GM12878 (cell line): ENCODE data around the gene CFHR2. TPM values are rescaled to one million over a fixed set of nuclear protein-coding genes. Genes with fewer than 3 reads are reported as not detected.
"Not testable (repeated sequence)": the region's sequence is repeated elsewhere in the genome, so short reads cannot be mapped to it uniquely, and the experiment has no call there.

Source experiments
- ATAC-seq: fragments of 200-7000 bp; cut with Tn5 transposase; 3 replicates; pipeline ENCODE4 v1.9.1; 2020; ENCODE audit warnings: mild to moderate bottlenecking, moderate library complexity
- BruUV-seq: library from RNA; stranded (reverse); fragments of 400-500 nt; replicated peaks from 2 replicates; lab custom pipeline; 2021; lab: Mats Ljungman, UMichigan
- CTCF ChIA-PET: fragments of 300-600 bp; sonication (Branson Sonifier 250); formaldehyde crosslinking; extraction: SDS; loops from one replicate; lab custom pipeline; 2021; ENCODE audit warnings: inconsistent platforms; lab: Yijun Ruan, JAX
- POLR2A ChIA-PET: fragments of 350-600 bp; formaldehyde crosslinking; extraction: SDS; loops from one replicate; lab custom pipeline; 2021; ENCODE audit warnings: inconsistent platforms; lab: Charles Lee
- RAD21 ChIA-PET: fragments of 300-600 bp; sonication (Branson Sonifier 250); formaldehyde crosslinking; loops from one replicate; lab custom pipeline; 2023; ENCODE audit warnings: antibody characterized with exemption; ENCODE audit not compliant: unreplicated experiment; lab: Charles Lee
- SMC1A ChIA-PET: fragments of 300-600 bp; sonication (Branson Sonifier 250); formaldehyde crosslinking; loops from one replicate; lab custom pipeline; 2023; ENCODE audit not compliant: unreplicated experiment, uncharacterized antibody; lab: Charles Lee
- DNase-seq: peaks from one replicate; pipeline ENCODE4 v3.0.0-alpha.2; 2011; ENCODE audit warnings: low read depth, low spot score
- FAIRE-seq: peaks from 3 replicates; lab custom pipeline; 2011; peaks lifted over from hg19 to GRCh38; lab: Jason Lieb, UNC
- H2AFZ ChIP-seq: 2 replicates; pipeline ENCODE4 v1.6.0; 2011; ENCODE audit warnings: low read depth, low read length, control low read depth; ENCODE audit not compliant: control insufficient read depth
- H3K27ac ChIP-seq: 2 replicates; pipeline ENCODE4 v1.5.1; 2011; ENCODE audit warnings: control low read depth; ENCODE audit not compliant: control insufficient read depth, insufficient read depth
- H3K27me3 ChIP-seq, 2 experiments: replicated peaks in 1 of 2; 2 replicates each; pipeline versions ENCODE4 v1.6.0 to v1.6.1; 2011; ENCODE audit warnings: low read length in 1 of 2; ENCODE audit not compliant: control insufficient read depth in 2 of 2, insufficient read depth in 2 of 2
- H3K36me3 ChIP-seq, 2 experiments: 2 replicates each; pipeline ENCODE4 v1.5.1; 2011; ENCODE audit warnings: low read length in 1 of 2; ENCODE audit not compliant: control insufficient read depth in 2 of 2, insufficient read depth in 2 of 2
- H3K4me1 ChIP-seq: 2 replicates; pipeline ENCODE4 v1.6.1; 2011; ENCODE audit warnings: mild to moderate bottlenecking, low read length, moderate library complexity, mixed read lengths; ENCODE audit not compliant: control insufficient read depth, insufficient read depth
- H3K4me2 ChIP-seq: 2 replicates; pipeline ENCODE4 v1.6.0; 2011; ENCODE audit warnings: control low read depth; ENCODE audit not compliant: control insufficient read depth, insufficient read depth
- H3K4me3 ChIP-seq: fragments of 200-600 bp; sonication (generic); 2 replicates; pipeline ENCODE4 v1.5.1; 2016
- H3K79me2 ChIP-seq: 2 replicates; pipeline ENCODE4 v1.6.0; 2011; ENCODE audit warnings: low read length; ENCODE audit not compliant: control insufficient read depth, insufficient read depth
- H3K9ac ChIP-seq: 2 replicates; pipeline ENCODE4 v1.8.0; 2011; ENCODE audit warnings: low read length, control low read depth, mixed read lengths; ENCODE audit not compliant: control insufficient read depth, insufficient read depth
- H3K9me3 ChIP-seq: replicated peaks from 3 replicates; pipeline ENCODE4 v1.5.1; 2011; ENCODE audit warnings: mild to moderate bottlenecking, low read length; ENCODE audit not compliant: control insufficient read depth, insufficient read depth
- H4K20me1 ChIP-seq: 2 replicates; pipeline ENCODE4 v1.6.0; 2011; ENCODE audit not compliant: control insufficient read depth, insufficient read depth
- BACH1 ChIP-seq: fragments of 450-650 bp; IDR thresholded peaks from 2 replicates; pipeline ENCODE4 v1.6.1; 2017; ENCODE audit warnings: mild to moderate bottlenecking, borderline replicate concordance
- BCL11A ChIP-seq: IDR thresholded peaks from 2 replicates; pipeline ENCODE4 v1.6.1; 2011; ENCODE audit warnings: low read depth, low read length
- EGR1 ChIP-seq, 2 experiments: IDR thresholded peaks; 1 replicate in 1 of 2; 2 replicates in 1 of 2; pipeline ENCODE4 v1.6.1; 2011 to 2012; ENCODE audit warnings: low read depth in 2 of 2, low read length in 2 of 2, borderline replicate concordance in 1 of 2, mild to moderate bottlenecking in 1 of 2, moderate library complexity in 1 of 2
- EZH2 ChIP-seq: IDR thresholded peaks from 2 replicates; pipeline ENCODE4 v1.6.1; 2012; ENCODE audit warnings: low read depth, mild to moderate bottlenecking, control low read depth, inconsistent platforms, low read length, borderline replicate concordance; ENCODE audit not compliant: control insufficient read depth
- FOXK2 ChIP-seq: fragments of 450-650 bp; IDR thresholded peaks from 2 replicates; pipeline ENCODE4 v1.6.1; 2017; ENCODE audit warnings: mild to moderate bottlenecking, moderate library complexity
- HDAC2 ChIP-seq: fragments of 200-600 bp; sonication (generic); IDR thresholded peaks from 2 replicates; pipeline ENCODE4 v1.6.1; 2017
- RUNX3 ChIP-seq: IDR thresholded peaks from 2 replicates; pipeline ENCODE4 v1.6.1; 2012; ENCODE audit warnings: low read length, inconsistent platforms
- TARDBP ChIP-seq: IDR thresholded peaks from 2 replicates; pipeline ENCODE4 v1.6.1; 2016; ENCODE audit warnings: borderline replicate concordance
- TBL1XR1 ChIP-seq: IDR thresholded peaks from 2 replicates; pipeline ENCODE4 v1.6.1; 2012; ENCODE audit warnings: low read depth, low read length, improper control_type of control experiment
- ZNF207 ChIP-seq: fragments of 450-650 bp; IDR thresholded peaks from 2 replicates; pipeline ENCODE4 v1.6.1; 2014; ENCODE audit warnings: antibody characterized with exemption, mild to moderate bottlenecking, borderline replicate concordance
- WGBS: methylation state at CpG from one replicate; pipeline ENCODE4 v1.1.6; 2016; ENCODE audit warnings: low lambda C conversion rate; ENCODE audit not compliant: insufficient replicate concordance, insufficient coverage; ENCODE audit errors: missing lambda C conversion rate; 5-methylcytosine and 5-hydroxymethylcytosine counted together
- in situ Hi-C: fragments of 300-500 bp; cut with MboI; formaldehyde crosslinking; loops from 9 replicates; pipeline ENCODE4 v1.14.3; 2018; ENCODE audit warnings: mixed read lengths
- intact Hi-C: fragments of 100-400 bp; cut with micrococcal nuclease; formaldehyde crosslinking; loops from one replicate; pipeline ENCODE4 v1.14.2; 2022; ENCODE audit not compliant: unreplicated experiment
- polyA plus RNA-seq, 11 experiments: library from polyadenylated mRNA; depleted of rRNA in 4 of 11; unstranded in 6 of 11; stranded (reverse) in 5 of 11; fragments of >200 nt; fragmentation: Nextera tagmentation in 4 of 11; fragmentation: Illumina TruSeq in 1 of 11; extraction: Ambion mirVana in 4 of 11; extraction: Trizol in 1 of 11; gene quantifications; 1 replicate in 1 of 11; 2 replicates in 10 of 11; pipeline versions ENCODE4 v1.2.1 to v1.2.3, GENCODE V29; 2011 to 2016; ENCODE audit warnings: inconsistent platforms in 2 of 11, missing spikeins in 2 of 11, low read depth in 1 of 11
- total RNA-seq, 4 experiments: library from RNA; depleted of rRNA in 3 of 4; stranded (reverse); fragments of >200 nt in 3 of 4; fragmentation: Illumina TruSeq in 1 of 4; extraction: Trizol in 1 of 4; gene quantifications; 2 replicates each; pipeline versions ENCODE4 v1.2.1 to v1.2.3, GENCODE V29; 2013 to 2021
- TF ChIP-seq, protein P1 (sequence below): fragments of 450-650 bp; IDR thresholded peaks from 2 replicates; pipeline ENCODE4 v1.6.1; 2017; ENCODE audit warnings: low read depth, mild to moderate bottlenecking, moderate library complexity

CFHR2 gene
- total and polyA plus RNA-seq, 10 of the 15 experiments (the other 5 are each of a cell fraction or from before 2014, with no cell fraction given): not detected

DNA sequence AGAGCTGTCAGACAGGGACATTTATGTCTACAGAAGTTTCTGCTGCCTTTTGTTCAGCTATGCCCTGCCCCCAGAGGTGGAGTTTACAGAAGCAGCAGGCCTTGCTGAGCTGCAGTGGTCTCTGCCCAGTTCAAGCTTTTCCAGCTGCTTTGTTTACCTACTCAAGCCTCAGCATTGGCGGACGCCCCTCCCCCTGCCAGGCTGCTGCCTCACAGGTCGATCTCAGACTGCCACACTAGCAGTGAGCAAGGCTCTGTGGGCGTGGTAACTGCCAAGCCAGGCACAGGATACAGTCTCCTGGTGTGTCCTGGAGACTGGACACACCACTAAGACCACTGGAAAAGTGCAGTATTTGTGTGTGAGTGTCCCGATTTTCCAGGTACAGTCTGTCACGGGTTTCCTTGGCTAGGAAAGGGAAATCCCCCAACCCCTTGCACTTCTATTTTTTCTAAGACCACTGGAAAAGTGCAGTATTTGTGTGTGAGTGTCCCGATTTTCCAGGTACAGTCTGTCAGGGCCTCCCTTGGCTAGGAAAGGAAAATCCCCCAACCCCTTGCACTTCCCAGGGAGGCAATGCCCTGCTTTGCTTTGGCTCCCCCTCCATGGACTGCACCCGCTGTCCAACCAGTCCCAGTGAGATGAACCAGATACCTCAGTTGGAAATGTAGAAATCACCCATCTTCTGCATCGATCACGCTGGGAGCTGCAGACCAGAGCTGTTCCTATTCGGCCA is 48.5 kb downstream of the CFHR2 start:
- intact Hi-C loops, H3K4me3 ChIP-seq, H3K27ac ChIP-seq, H4K20me1 ChIP-seq, SMC1A ChIA-PET, POLR2A ChIA-PET, DNase-seq, CTCF ChIA-PET, H3K9ac ChIP-seq, H3K27me3 ChIP-seq, in situ Hi-C loops, ATAC-seq, FAIRE-seq, H3K9me3 ChIP-seq, BruUV-seq, RAD21 ChIA-PET, H3K4me1 ChIP-seq, H3K79me2 ChIP-seq, H3K4me2 ChIP-seq, H2AFZ ChIP-seq, H3K36me3 ChIP-seq: not testable (repeated sequence)
- 21% methylated on average over 11 of the region's 11 CpGs for WGBS

DNA sequence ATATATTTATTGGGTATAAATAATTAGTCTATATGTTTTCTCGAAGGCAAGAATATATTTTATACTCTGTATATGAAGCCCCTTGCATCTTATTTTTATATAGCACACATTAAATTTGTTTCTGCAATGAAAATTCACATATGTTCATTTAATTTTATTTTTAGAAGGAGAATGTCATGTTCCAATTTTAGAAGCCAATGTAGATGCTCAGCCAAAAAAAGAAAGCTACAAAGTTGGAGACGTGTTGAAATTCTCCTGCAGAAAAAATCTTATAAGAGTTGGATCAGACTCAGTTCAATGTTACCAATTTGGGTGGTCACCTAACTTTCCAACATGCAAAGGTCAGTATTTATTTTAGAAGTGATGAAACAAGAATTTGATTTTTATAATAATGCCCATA is 50.4 kb downstream of the CFHR2 start:
- Histone ChIP-seq H3K79me2 (no peaks in the 10 kb centered on the region), H3K4me2 (no peak overlapping the region), H3K9me3 (no peaks in the 10 kb centered on the region), H3K4me3 (no peak overlapping the region), H3K4me1 (no peaks in the 10 kb centered on the region), H3K27me3 (no peaks in the 10 kb centered on the region), H3K36me3 (no peaks in the 10 kb centered on the region), H2AFZ (no peak overlapping the region), H3K9ac (no peak overlapping the region), H4K20me1 (no peaks in the 10 kb centered on the region), H3K27ac (no peak overlapping the region)
- ChIA-PET RAD21 (no interaction called here), CTCF (no interaction called here), SMC1A (interaction anchor here (0.6 to 0.7 kb wide), 2 partner anchors 39 to 403 kb away, joined by 3 read pairs; no protein-coding TSS in a partner anchor), POLR2A (no interaction called here)
- BruUV-seq: no TSS peak
- ATAC-seq (no peak), FAIRE-seq (no peak), DNase-seq (no peak)
- intact Hi-C loops (no loop called here), in situ Hi-C loops (no loop called here)
- WGBS: 2% methylated on average over 2 of the region's 2 CpGs
- TF ChIP-seq BCL11A: no peak
- TF ChIP-seq, protein P1, sequence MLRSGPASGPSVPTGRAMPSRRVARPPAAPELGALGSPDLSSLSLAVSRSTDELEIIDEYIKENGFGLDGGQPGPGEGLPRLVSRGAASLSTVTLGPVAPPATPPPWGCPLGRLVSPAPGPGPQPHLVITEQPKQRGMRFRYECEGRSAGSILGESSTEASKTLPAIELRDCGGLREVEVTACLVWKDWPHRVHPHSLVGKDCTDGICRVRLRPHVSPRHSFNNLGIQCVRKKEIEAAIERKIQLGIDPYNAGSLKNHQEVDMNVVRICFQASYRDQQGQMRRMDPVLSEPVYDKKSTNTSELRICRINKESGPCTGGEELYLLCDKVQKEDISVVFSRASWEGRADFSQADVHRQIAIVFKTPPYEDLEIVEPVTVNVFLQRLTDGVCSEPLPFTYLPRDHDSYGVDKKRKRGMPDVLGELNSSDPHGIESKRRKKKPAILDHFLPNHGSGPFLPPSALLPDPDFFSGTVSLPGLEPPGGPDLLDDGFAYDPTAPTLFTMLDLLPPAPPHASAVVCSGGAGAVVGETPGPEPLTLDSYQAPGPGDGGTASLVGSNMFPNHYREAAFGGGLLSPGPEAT: no peak
- no peak for TF ChIP-seq ZNF207
- TF ChIP-seq TBL1XR1: no peak
- no peak for TF ChIP-seq TARDBP
- no peak for TF ChIP-seq EGR1 (IDR thresholded peaks at IDR 0.05; ENCODE audit: borderline replicate concordance in 1 of 2, low read depth in 2 of 2, low read length in 2 of 2)
- TF ChIP-seq FOXK2: no peak
- TF ChIP-seq EZH2: no peak
- TF ChIP-seq HDAC2: no peak
- no peak for TF ChIP-seq RUNX3
- no peak for TF ChIP-seq BACH1
